Smooth muscle cell of the brain vasculature (primary cell): Measurements from ENCODE around the gene CNOT6L.
A peak's percentile ranks its signal among the peaks of the same experiment; 100 is the strongest.
"Not testable (repeated sequence)": the region's sequence is repeated elsewhere in the genome, so short reads cannot be mapped to it uniquely, and the experiment has no call there.

ENCODE experiments used
- DNase-seq: peaks from one replicate; pipeline ENCODE4 v3.0.0-alpha.2; 2012; ENCODE audit warnings: low read depth, low spot score

The CNOT6L gene

DNA sequence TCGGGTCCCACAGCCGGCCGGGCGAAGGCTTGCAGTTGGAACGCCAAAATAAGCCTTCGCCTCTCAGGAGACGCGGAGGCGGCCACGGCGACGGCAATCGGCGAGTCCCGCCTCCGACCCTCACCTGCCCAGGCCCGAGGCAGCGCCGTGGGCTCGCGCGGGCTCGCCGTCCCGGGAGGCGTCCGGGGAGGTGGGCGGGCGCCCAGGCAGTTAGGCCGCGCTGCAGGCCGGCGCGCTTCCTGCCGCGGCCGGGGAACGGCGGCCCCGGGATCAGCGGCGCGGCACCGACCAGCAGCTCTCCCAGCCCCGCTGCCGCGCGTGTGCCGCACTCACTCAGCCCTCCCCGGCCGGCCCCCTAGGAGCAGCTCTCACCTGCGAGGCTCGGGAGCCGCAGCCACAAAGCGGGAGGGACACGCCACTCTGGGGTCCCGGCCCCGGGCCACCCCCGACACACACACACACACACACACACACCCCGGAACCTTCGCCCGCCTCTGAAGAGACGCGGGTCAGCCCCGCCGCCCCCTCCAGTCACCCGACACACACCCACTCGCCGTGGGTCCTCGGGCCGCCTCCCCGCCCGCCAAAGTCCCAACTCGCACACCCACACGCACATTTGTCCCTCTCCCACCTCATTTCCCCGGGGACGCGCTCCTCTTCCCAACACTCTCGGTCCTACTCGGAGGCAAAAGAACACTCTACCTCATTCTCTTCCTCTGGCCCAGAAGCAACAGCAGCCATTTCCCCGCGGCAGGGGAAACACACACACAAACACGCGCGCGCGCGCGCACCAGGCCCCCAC is at the start of gene CNOT6L:
TSS of gene CNOT6L (minus strand) at position 767 of the 802 bp plus-strand sequence. CDS start at position 707, 60 bp downstream.
- DNase-seq: no peak

DNA sequence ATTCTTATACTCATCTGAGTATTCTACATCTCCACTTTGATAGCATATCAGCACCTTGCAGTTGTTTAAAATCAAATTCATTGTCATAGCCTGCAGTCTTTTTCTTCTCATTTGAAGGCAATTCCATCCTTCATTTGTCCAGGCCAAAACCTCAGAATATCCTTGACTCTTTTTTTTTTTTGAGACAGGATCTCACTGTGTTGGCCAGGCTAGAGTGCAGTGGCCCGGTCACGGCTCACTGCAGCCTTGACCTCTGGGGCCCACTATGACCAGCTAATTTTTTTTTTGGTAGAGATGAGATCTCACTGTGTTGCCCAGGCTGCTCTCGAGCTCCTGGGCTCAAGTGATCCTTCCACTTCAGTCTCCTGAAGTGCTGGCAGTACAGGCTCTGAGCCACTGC is 46.1 kb upstream of the CNOT6L start:
- DNase-seq: no peak

DNA sequence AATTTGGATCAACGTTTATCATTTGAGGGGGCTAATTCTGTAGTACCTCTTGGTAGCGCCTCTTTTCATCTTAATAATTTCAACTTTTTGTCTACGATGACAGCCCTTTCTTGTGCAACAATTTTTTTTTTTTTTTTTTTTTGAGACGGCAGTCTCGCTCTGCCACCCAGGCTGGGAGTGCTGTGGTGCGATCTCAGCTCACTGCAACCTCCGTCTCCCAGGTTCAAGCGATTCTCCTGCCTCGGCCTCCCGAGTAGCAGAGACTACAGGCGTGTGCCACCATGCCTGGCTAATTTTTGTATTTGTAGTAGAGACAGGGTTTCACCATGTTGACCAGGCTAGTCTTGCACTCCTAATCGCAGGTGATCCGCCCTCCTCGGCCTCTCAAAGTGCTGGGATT is 44.2 kb upstream of the CNOT6L start:
- DNase-seq: not testable (repeated sequence)

DNA sequence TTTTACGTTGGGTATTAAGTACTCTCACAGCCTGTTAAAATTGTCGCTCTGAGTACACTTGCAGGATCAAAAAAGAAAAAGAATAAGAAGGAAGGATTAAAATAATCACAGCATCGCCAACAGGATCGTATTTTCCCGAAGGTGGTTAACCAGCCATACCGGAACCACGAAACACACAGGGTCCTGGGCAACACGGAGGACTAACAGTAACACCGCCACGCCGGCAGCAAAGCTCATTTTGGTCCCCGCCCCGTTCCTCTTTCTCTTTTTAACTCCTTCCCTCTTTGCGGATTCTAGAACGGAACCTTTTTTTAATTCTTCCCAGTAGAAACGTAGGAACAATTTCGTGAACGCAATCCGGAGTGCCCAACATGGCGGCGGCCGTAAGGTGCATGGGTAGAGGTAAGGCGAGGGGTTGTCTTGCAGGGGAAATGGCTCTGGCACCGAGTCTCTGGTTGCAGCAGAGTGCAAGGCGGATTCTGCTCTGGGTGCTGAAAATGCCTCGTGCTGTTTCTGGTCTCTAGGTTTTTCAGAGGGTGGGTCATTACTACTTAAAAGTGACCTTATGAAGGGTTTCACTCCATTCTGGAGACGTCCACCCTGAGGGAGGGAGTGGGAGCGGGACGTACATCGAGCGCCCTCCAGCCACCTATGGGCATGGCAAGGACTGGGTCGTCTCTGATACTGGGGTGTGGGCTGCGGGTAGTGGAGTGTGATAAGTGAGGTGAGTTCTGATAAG is 43.5 kb upstream of the CNOT6L start, which contains the start of gene MRPL1:
TSS of gene MRPL1 (plus strand) at position 353 of the 739 bp plus-strand sequence. CDS start at position 372, 19 bp downstream.
- DNase-seq: peak; percentile 90

DNA sequence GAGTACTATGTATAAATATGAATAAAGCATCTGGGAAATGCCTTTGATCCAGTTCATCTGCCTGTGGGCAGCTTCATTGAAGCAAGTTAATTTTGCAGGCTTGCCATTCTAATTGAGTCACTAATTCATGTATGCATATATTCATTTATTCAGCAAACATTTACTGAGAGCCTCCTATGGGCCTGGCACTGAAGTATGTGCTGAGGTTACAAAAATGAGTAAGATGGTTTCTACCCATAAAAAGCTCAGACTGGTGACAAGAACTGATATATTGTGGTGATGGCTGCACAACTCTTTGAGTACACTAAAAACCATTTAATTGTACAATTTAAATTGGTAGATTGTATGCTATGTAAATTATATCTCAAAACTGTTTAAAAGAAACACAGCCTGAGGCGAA is 42.3 kb upstream of the CNOT6L start:
- DNase-seq: no peak

DNA sequence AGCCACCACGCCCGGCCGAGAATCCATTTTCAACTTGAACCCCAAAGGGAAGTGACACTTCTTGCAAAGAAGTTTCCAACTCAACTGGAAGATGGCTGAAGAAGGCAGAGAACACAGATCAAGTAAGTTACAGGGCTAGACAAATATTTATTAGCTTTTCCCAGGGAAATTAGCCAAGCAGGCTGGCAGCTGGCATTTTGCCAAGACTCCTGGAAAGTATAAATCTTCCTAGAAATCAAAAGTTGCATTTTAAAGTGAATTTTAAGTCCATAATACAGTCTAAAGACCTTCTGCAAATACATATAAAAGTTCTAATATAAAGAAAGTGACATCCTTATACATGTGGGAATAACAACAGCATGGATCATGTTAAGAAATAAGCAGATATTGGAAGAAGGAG is 40.1 kb upstream of the CNOT6L start:
- DNase-seq: no peak

DNA sequence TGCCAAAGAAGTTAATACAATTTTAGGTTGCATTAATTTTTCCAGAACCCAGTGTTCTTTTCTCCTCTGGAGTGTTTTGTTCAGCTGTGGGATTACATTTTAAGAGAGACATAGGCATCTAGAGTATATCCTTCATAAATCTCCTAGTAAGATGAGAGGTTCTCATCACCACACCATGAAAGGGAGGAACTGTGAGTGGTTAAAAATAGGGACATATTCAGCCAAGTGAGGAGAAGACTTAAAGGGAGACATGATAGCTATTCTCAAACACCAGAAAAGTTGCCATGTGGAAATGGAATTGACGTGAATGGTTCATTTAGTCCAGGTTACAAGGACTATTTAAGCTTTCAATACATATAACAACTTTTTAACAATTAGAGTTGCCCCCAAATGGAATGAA is 37.0 kb upstream of the CNOT6L start:
- no peak for DNase-seq

DNA sequence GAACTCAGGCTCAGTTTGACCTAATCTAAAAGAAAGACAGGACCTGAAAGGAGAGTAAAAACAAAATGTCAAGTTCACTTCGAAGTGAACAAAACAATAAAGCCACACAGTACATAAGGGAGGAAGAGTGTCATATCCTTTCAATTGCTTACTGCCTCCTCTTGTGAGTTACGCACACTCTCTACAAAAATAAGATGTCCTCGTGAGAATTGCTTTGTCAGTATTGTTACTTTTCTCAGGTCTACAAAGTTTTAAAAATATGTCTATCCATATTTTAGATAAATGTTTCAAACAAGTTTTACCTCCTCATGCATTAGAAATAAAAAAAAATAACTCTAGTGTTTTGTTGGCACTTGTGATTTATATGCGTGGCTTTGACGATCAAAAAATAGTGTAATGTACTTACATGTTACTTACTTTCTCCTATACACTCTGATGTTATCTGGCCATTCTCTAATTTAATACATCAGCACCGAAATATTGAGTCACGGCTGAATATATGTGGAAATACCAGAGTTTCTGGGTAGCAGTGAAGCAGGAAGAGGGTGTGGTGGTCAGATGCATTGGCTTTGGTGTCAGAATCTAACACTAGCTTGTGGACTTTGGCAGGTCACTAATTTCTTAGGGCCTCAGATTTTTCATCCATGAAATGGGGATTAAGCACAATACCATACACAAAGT is 35.4 kb upstream of the CNOT6L start:
- no peak for DNase-seq

DNA sequence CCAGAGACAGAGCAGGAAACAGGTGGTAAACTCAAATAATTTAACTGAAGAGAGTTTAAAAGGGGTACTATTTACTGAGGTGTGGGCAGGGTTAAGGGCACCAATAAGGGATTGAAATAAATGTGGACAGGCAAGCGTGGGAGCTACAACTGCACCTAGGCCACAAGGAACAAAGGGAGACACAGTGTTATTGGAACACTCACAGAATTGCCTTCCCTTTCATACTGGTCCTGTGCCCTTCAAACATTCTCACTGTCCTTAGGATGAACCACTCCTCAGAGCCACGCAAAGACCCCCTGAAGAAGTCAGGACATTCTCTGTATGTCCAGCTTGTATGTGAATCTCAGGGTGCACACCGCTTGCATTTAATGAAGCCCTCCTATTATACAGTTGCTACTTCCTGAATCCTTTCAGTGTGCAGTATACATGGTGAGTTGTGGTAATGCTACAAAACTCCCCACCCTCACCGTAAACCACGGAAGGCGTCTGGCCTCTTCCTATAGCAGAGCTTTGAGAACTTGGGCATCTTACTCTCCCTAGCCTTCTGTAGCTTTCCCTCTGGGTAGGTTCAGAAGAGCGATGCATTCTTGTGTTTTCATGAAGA is 33.8 kb upstream of the CNOT6L start:
- no peak for DNase-seq

DNA sequence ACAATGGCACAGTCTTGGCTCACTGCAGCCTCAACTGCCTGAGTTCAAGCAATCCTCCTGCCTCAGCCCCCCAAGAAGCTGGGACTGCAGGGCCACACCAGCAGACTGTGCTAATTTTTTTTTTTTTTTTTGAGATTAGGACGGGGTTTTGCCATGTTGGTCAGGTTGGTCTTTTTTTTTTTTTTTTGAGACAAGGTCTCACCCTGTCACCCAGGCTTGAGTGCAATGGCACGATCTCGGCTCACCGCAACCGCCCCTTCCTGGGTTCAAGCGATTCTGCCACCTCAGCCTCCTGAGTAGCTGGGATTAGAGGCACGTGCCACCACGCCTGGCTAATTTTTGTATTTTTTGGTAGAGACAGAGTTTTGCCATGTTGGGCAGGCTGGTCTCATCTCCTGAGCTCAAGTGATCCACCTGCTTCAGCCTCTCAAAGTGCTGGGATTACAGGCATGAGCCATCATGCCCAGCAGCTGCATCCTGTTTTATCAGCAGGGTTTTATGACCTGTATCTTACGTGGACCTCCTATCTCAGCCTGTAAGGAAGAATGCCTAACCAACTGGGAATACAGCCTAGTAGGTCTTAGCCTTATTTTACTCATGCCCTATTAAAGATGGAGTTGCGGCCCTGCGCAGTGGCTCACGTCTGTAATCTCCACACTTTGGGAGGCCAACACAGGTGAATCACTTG is 30.3 kb upstream of the CNOT6L start:
- DNase-seq: no peak

DNA sequence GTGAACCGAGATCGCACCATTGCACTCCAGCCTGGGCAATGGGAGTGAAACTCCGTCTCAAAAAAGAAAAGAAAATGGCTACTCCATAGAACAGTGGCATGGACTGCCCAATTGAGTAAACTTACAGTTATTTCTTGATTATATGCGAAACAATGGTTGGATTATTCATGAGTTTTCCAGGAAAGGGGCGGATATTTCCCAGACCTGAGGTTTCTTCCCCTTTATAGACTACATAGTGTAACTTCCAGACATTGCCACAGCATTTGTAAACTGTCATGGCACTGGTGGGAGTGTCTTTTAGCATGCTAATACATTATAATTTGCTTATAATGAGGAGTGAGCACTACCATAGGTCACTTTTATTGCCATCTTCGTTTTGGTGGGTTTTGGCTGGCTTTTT is 29.3 kb upstream of the CNOT6L start:
- DNase-seq: no peak

DNA sequence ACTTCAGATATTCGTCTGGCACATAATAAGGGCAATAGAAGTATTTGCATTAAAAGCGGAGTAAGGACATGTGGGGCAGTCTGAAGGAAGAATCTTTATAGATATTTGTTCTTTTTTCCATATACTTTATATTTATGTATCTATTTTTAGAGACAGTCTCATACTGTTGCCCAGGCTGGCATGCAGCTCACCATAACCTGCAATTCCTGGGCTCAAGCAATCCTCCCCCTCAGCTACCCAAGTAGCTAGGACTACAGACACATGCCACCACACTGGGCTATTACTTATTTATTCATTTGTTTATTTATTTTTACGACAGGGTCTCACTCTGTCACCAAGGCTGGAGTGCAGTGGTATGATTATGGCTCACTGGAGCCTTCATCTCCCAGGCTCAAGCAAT is 26.8 kb upstream of the CNOT6L start:
- DNase-seq: no peak

DNA sequence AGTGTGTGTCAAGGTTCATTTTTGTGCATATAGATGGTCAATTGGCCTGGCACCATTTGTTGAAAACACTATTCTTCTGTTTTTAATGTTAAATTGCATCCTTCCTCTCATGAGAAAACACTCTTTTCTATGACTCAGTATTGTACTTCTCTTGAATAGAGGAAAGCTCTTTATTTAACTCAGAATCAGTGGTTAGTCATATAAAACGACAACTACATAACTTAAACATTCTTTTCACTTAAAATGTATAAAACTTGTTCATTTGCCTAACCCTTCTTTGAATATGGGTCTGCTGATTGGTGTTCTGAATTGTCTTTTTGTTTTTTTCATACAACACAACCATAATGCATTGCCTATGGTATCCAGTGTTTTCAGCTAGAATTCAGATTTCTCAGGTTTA is 26.2 kb upstream of the CNOT6L start:
- DNase-seq: no peak

DNA sequence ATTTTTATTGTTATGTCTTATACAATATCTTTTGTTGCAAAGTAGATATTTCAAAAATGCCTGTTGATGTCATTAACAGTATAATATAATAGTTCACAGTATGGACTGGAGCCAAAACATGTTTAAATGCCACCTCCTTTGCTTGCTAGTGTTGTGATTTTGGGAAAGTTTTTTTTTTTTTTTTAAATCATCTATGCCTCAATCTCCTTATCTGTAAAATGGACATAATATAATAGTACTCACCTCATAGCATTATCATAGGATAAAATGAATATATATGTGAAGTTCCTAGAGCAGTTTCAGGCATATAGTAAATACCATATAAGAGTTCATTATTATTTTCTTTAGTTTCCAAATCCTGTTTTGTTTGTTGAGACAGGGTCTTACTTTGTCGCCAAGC is 25.2 kb upstream of the CNOT6L start:
- no peak for DNase-seq

DNA sequence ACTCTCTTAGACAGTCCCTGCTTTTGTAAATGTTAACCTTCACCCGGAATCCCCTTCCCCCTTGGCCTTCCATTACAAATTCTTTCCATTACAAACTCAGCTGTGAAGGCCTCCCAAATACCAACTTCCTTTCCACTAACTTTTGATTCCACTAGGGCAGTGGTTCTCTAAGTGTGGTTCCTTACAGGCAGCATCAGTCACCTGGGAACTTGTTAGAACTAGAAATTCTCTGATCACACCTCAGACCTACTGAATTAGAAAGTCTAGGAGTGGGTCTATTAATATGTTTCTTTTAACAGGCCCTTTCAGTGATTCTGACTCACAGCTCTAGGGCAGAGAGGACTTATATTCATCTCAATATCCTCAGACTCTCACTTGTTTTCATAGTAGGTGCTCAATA is 24.5 kb upstream of the CNOT6L start:
- DNase-seq: no peak

DNA sequence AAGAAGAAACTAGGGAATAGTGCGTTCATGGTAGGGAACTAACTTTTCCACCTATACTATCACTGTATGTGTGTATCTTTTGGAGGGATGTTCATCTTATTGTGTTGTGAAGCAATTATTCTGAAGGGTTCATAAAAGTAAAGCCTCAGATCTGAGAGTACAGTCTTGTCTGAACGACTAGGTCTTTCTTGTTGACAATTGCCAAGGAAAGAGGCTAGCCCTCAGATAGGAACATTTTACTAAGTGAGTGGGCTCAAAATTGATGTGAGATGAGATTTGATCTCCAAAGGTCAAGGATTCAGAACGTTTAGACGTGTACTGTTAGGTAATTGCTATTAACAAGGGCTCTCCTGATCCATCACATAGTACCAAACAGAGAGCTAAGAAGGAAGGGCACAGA is 15.2 kb upstream of the CNOT6L start:
- no peak for DNase-seq

DNA sequence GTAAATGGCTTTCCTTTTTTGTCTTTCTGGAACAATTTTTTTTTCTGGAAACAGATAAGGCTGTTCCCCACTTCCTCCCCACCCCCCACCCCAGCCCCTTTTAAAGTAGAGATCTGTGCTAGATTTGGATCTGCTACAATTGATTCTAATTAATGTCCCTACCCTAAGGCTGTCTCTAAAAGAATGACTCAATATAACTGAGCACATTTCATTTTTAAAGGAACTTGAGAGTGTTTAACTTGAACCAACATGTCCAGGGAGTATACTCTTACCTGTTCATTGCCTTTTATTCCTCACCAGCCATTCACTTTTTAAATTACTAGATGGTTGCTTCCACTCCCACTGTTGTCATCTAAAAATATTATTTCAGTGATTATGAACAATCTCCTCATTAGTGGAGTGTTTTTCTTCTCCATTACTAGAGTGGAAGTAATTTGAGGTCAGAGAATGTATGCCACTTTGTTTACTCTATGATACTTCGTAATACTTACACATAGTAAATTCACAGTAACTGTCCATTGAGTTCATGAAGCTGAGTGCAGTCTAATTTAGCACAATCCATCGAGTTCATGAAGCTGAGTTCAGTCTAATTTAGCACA is 14.1 kb upstream of the CNOT6L start:
- DNase-seq: no peak

DNA sequence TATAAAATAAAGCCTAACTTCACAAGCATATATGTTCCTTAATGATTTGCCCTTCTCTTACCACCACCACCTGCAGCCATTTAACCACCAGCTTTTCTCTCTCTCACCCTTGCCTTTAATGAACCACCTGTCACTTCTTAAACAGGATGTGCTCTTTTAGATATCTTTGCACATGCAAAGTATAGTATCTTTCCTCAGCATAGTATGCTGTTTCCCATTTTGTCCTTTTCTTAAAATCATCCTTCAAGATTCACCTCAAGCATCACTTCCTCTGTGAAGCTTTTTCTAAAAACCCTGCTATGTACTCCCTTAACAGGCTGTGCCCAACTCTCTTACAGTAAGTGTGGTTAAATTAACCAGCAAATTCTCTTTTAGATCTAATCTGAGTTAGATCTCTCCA is 8.2 kb upstream of the CNOT6L start:
- no peak for DNase-seq

DNA sequence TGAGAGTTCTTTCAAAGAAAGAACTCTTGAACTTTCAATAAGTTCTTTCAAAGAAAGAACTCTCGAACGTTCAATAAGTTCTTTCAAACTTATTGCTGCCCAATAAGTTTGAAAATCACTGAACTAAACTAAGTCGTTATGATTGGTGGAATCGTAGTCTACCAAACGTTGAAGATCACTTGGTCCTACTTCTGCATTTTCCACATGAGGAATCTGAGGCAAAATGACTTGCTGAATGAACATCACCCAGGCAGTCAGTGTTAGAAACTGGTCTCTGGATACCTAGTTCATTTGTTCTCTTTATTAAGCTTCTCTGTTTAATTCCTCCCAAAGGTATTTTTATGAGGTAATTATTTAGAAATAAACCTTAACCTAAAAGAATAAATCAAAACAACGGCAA is 7.1 kb upstream of the CNOT6L start:
- no peak for DNase-seq

DNA sequence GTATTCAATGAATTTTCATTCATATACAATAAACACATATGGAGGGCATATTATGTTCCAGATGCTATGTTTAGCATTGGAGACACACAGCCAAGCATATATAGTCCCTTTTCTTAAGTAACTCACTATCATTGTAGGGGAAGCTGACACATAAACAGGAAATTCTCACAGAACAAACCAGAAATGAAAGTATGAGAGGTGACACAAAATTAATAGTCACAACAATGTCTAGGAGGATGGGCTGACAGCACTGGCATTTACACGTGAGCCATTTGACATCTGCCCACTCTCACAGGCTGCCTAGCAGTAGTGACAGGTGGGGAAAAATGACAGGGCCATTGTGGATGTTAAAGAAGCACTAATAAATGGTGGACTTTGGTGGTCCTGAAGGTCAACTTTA is 2.6 kb upstream of the CNOT6L start:
- DNase-seq: no peak
